Esophagus muscularis mucosa (tissue), 4 donors: ENCODE data around the gene CEMIP2. TPM values are rescaled to one million over a fixed set of nuclear protein-coding genes. Genes with fewer than 3 reads are reported as not detected.

ENCODE experiments used
- DNase-seq: peaks from one replicate; pipeline ENCODE4 v3.0.0-alpha.2; 2017; ENCODE audit errors: extremely low spot score
- H3K27ac ChIP-seq, 4 donors: fragments of 200-600 bp; sonication (generic); replicated peaks in 1 of 4; 1 replicate in 3 of 4; 2 replicates in 1 of 4; pipeline ENCODE4 v1.5.1; 2016 to 2019; ENCODE audit warnings: mild to moderate bottlenecking in 1 of 4
- H3K27me3 ChIP-seq, 4 donors: fragments of 200-600 bp; sonication (generic); one replicate each; pipeline versions ENCODE4 v1.5.1 to v1.6.0; 2016 to 2019
- H3K36me3 ChIP-seq, 4 donors: fragments of 200-600 bp; sonication (generic); one replicate each; pipeline ENCODE4 v1.5.1; 2016 to 2019
- H3K4me1 ChIP-seq, 4 donors: fragments of 200-600 bp; sonication (generic); one replicate each; pipeline ENCODE4 v1.5.1; 2016 to 2019
- H3K4me3 ChIP-seq, 4 donors: fragments of 200-600 bp; sonication (generic); 1 replicate in 2 of 4; 2 replicates in 2 of 4; pipeline ENCODE4 v1.5.1; 2016 to 2019; ENCODE audit warnings: mild to moderate bottlenecking in 4 of 4, moderate library complexity in 1 of 4
- H3K9me3 ChIP-seq, 4 donors: fragments of 200-600 bp; sonication (generic); 1 replicate in 3 of 4; 2 replicates in 1 of 4; pipeline ENCODE4 v1.5.1; 2016 to 2019
- CTCF ChIP-seq, 3 experiments: fragments of 200-600 bp in 2 of 3; fragments of 450-650 bp in 1 of 3; sonication (generic) in 2 of 3; IDR thresholded peaks; one replicate each; pipeline ENCODE4 v1.5.1; 2017 to 2019; ENCODE audit warnings: antibody characterized with exemption in 3 of 3, mild to moderate bottlenecking in 2 of 3, moderate library complexity in 1 of 3
- EP300 ChIP-seq: sonication (generic); formaldehyde crosslinking; IDR thresholded peaks from one replicate; pipeline ENCODE4 v1.6.1; 2017; ENCODE audit warnings: antibody characterized with exemption
- POLR2A ChIP-seq: fragments of 450-650 bp; IDR thresholded peaks from one replicate; pipeline ENCODE4 v1.6.1; 2017; ENCODE audit warnings: antibody characterized with exemption, moderate library complexity, mild to moderate bottlenecking, low read depth
- POLR2AphosphoS5 ChIP-seq, 2 donors: sonication (generic); formaldehyde crosslinking; IDR thresholded peaks; one replicate each; pipeline ENCODE4 v1.6.1; 2017; ENCODE audit warnings: antibody characterized with exemption in 2 of 2
- WGBS: methylation state at CpG from one replicate; pipeline ENCODE4 v1.1.5; 2018; 5-methylcytosine and 5-hydroxymethylcytosine counted together
- intact Hi-C: fragments of 100-400 bp; cut with DNase I; formaldehyde crosslinking; loops from one replicate; pipeline ENCODE4 v1.15.1; 2023
- total RNA-seq, 4 donors: library from RNA; depleted of rRNA; stranded (reverse); fragments of >200 nt; gene quantifications; one replicate each; pipeline versions ENCODE4 v1.1.0 to v1.2.1, GENCODE V29; 2016

The CEMIP2 gene
- total RNA-seq, 4 donors from 2014 or later = 18.5 to 144 (median 26.8) TPM

GRCh38 chr9:71737455-71737854 lies 30.9 kb downstream of the CEMIP2 start:
- intact Hi-C loops = no loop called here
- no peaks in the 10 kb centered on the region for H3K9me3 ChIP-seq
- TF ChIP-seq POLR2AphosphoS5 (IDR thresholded peaks at IDR 0.05) = no peak
- TF ChIP-seq POLR2A = no peak
- TF ChIP-seq EP300 = no peak
- TF ChIP-seq CTCF (IDR thresholded peaks at IDR 0.05) = no peak
- H3K27ac ChIP-seq = no peak overlapping the region
- 96% methylated on average over 2 of the region's 2 CpGs for WGBS
- H3K27me3 ChIP-seq = no peaks in the 10 kb centered on the region
- no peak overlapping the region for H3K4me3 ChIP-seq
- peaks cover 4 to 48% (median 26%) of the 10 kb centered on the region in 4 donors for H3K36me3 ChIP-seq
- DNase-seq = no peak
- no peaks in the 10 kb centered on the region for H3K4me1 ChIP-seq

DNA sequence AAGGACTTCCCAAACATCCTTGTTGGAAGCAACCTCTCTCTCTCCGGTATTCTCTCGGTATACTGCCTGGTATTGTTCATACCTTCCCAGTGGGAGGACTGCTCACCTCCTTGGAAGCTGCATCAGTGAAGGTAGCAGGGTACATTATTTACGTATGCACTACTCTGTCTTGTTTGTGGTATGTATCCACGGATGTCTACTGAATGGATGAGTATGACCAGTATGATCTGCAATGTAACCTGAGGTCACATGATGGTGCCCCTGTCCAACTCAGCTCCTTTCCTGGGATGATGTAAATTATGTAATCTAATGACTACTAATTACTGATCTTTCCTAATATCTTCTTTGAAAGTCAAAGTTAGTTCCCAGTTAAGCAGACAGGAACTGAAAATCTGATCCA lies 32.1 kb downstream of the CEMIP2 start:
- Histone ChIP-seq H3K4me1 (no peaks in the 10 kb centered on the region), H3K9me3 (no peaks in the 10 kb centered on the region), H3K36me3 (peaks cover 6 to 60% (median 29%) of the 10 kb centered on the region in 4 donors), H3K27ac (no peak overlapping the region), H3K27me3 (no peaks in the 10 kb centered on the region), H3K4me3 (no peak overlapping the region)
- WGBS = 92% methylated on average over 4 of the region's 4 CpGs
- TF ChIP-seq POLR2AphosphoS5 (IDR thresholded peaks at IDR 0.05) = no peak
- no peak for TF ChIP-seq CTCF (IDR thresholded peaks at IDR 0.05)
- TF ChIP-seq POLR2A = no peak
- TF ChIP-seq EP300 = no peak
- intact Hi-C loops = no loop called here
- no peak for DNase-seq

DNA sequence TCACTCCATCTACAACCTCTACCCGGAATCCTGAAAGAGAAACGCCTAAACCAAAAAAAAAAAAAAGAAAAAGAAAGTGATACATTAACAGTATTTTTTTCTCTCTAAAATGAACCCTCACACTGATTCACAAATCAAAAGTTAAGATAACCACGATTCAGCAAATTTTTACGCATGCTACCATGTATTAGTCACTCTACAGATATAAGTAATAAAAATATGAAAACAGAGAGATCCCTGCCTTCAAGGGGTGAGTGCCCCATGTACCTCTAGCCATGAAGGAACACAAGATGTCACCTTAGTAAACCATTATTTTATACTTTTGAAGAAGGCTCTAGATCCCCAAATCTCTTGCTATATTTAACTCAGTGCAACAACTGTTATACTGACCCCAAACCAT lies 33.4 kb downstream of the CEMIP2 start:
- WGBS = 88% methylated on average over 4 of the region's 4 CpGs
- Histone ChIP-seq H3K27ac (no peak overlapping the region), H3K4me3 (no peak overlapping the region), H3K4me1 (no peaks in the 10 kb centered on the region), H3K27me3 (no peaks in the 10 kb centered on the region), H3K36me3 (peaks cover 6 to 71% (median 38%) of the 10 kb centered on the region in 4 donors), H3K9me3 (no peaks in the 10 kb centered on the region)
- intact Hi-C loops = no loop called here
- TF ChIP-seq POLR2AphosphoS5 (IDR thresholded peaks at IDR 0.05) = no peak
- no peak for TF ChIP-seq EP300
- TF ChIP-seq POLR2A = no peak
- no peak for TF ChIP-seq CTCF (IDR thresholded peaks at IDR 0.05)
- no peak for DNase-seq

- Histone ChIP-seq H3K4me3 (no peak overlapping the region), H3K36me3 (peaks cover 0 to 72% (median 46%) of the 10 kb centered on the region in 4 donors), H3K27ac (no peak overlapping the region), H3K9me3 (no peaks in the 10 kb centered on the region), H3K4me1 (no peaks in the 10 kb centered on the region), H3K27me3 (no peaks in the 10 kb centered on the region)
- DNase-seq = no peak
- no peak for TF ChIP-seq EP300
- TF ChIP-seq POLR2A = no peak
- no peak for TF ChIP-seq POLR2AphosphoS5 (IDR thresholded peaks at IDR 0.05)
- 53% methylated on average over 1 of the region's 1 CpG for WGBS
- intact Hi-C loops = no loop called here
Observed at GRCh38 chr9:71733176-71733575, 35.1 kb downstream of the CEMIP2 start.

- Histone ChIP-seq H3K9me3 (no peaks in the 10 kb centered on the region), H3K27me3 (no peaks in the 10 kb centered on the region), H3K4me1 (no peaks in the 10 kb centered on the region), H3K4me3 (no peak overlapping the region), H3K36me3 (peaks cover 4 to 77% (median 51%) of the 10 kb centered on the region in 4 donors), H3K27ac (no peak overlapping the region)
- no peak for TF ChIP-seq POLR2A
- TF ChIP-seq EP300 = no peak
- no peak for TF ChIP-seq POLR2AphosphoS5 (IDR thresholded peaks at IDR 0.05)
- no peak for TF ChIP-seq CTCF (IDR thresholded peaks at IDR 0.05)
- intact Hi-C loops = no loop called here
- DNase-seq = no peak
- 91% methylated on average over 6 of the region's 6 CpGs for WGBS
Observed at GRCh38 chr9:71729816-71730526, 38.3 kb downstream of the CEMIP2 start.
